Spleen (tissue), 11 donors: ENCODE measurements around the gene NTN1. TPM values are rescaled to one million over a fixed set of nuclear protein-coding genes. Genes with fewer than 3 reads are reported as not detected.

Source experiments
- DNase-seq: peaks from one replicate; pipeline ENCODE4 v3.0.0-alpha.2; 2020
- H3K27ac ChIP-seq, 8 donors: fragments of 200-600 bp; sonication (generic) in 7 of 8; 1 replicate in 4 of 8; 2 replicates in 4 of 8; pipeline versions ENCODE4 v1.5.0 to v1.8.0; 2016 to 2021; ENCODE audit warnings: inconsistent platforms in 4 of 8, mild to moderate bottlenecking in 4 of 8, moderate library complexity in 1 of 8
- H3K27me3 ChIP-seq, 7 donors: fragments of 200-600 bp; sonication (generic) in 6 of 7; replicated peaks in 1 of 7; 1 replicate in 4 of 7; 2 replicates in 3 of 7; pipeline versions ENCODE4 v1.5.0 to v1.8.0; 2016 to 2021; ENCODE audit warnings: inconsistent platforms in 3 of 7, mild to moderate bottlenecking in 1 of 7
- H3K36me3 ChIP-seq, 6 donors: fragments of 200-600 bp; sonication (generic) in 5 of 6; 1 replicate in 4 of 6; 2 replicates in 2 of 6; pipeline versions ENCODE4 v1.5.0 to v1.8.0; 2016 to 2021; ENCODE audit warnings: inconsistent platforms in 2 of 6
- H3K4me1 ChIP-seq, 6 donors: fragments of 200-600 bp; sonication (generic) in 5 of 6; 1 replicate in 3 of 6; 2 replicates in 3 of 6; pipeline versions ENCODE4 v1.5.0 to v1.8.0; 2016 to 2021; ENCODE audit warnings: inconsistent platforms in 3 of 6
- H3K4me3 ChIP-seq, 8 donors: fragments of 200-600 bp; sonication (generic) in 7 of 8; 1 replicate in 4 of 8; 2 replicates in 4 of 8; pipeline versions ENCODE4 v1.5.0 to v1.8.0; 2016 to 2021; ENCODE audit warnings: inconsistent platforms in 4 of 8, mild to moderate bottlenecking in 4 of 8, moderate library complexity in 2 of 8
- H3K9me3 ChIP-seq, 8 donors: fragments of 200-600 bp; sonication (generic) in 7 of 8; 1 replicate in 4 of 8; 2 replicates in 4 of 8; pipeline versions ENCODE4 v1.5.0 to v1.8.0; 2016 to 2021; ENCODE audit warnings: inconsistent platforms in 4 of 8
- POLR2A ChIP-seq, 3 donors: fragments of 450-650 bp; IDR thresholded peaks; one replicate each; pipeline ENCODE4 v1.5.1; 2017; ENCODE audit warnings: antibody characterized with exemption in 3 of 3, mild to moderate bottlenecking in 1 of 3
- POLR2AphosphoS5 ChIP-seq, 3 donors: sonication (generic); formaldehyde crosslinking; IDR thresholded peaks; one replicate each; pipeline ENCODE4 v1.5.1; 2017; ENCODE audit warnings: antibody characterized with exemption in 3 of 3
- WGBS, 5 donors: extraction: QIAGEN DNeasy Blood & Tissue Kit in 3 of 5; methylation state at CpG; one replicate each; pipeline versions ENCODE4 v1.1.5 to v1.1.7; 2013 to 2018; 5-methylcytosine and 5-hydroxymethylcytosine counted together
- intact Hi-C: fragments of 100-400 bp; cut with DNase I; formaldehyde crosslinking; loops from one replicate; pipeline ENCODE4 v1.15.0; 2023; ENCODE audit warnings: low total_unique reads
- polyA plus RNA-seq, 3 donors: library from polyadenylated mRNA; stranded (reverse); fragments of 200-250 nt; gene quantifications; one replicate each; pipeline ENCODE4 v1.2.1, GENCODE V29; 2013
- total RNA-seq, 7 donors: library from RNA; depleted of rRNA in 3 of 7; stranded (reverse); fragments of >200 nt in 3 of 7; fragmentation: NEBNext Ultra II Directional in 4 of 7; extraction: Animal tissue kit (Norgen Biotek cat#: 25700) in 4 of 7; gene quantifications; one replicate each; pipeline versions ENCODE4 v1.1.0 to v1.2.1, GENCODE V29; 2016 to 2021
- TF ChIP-seq, protein P1 (sequence below), 11 experiments: fragments of 200-600 bp in 7 of 11; fragments of 450-650 bp in 4 of 11; sonication (generic) in 4 of 11; IDR thresholded peaks in 8 of 11; conservative IDR thresholded peaks in 3 of 11; 1 replicate in 7 of 11; 2 replicates in 4 of 11; pipeline versions ENCODE4 v1.4.0 to v1.8.0; 2016 to 2021; ENCODE audit warnings: antibody characterized with exemption in 11 of 11, inconsistent platforms in 4 of 11, mild to moderate bottlenecking in 1 of 11
- donor health status: healthy with polysubstance abuse.
- donor health status: DM: no; HTN: no; CAD: no; lungs with moderate emphysema.
- donor health status: DM: no; HTN: no; CAD: no.
- donor health status: Bipolar disorder and iron deficiency.
- donor health status: healthy.
- donor health status: DM: no; HTN: no; CAD: no.
- donor health status: DM: yes; HTN: yes; CAD: no.

NTN1 gene
- total and polyA plus RNA-seq, 10 donors: 0.07 to 0.43 (median 0.23) TPM; not detected in 2

DNA sequence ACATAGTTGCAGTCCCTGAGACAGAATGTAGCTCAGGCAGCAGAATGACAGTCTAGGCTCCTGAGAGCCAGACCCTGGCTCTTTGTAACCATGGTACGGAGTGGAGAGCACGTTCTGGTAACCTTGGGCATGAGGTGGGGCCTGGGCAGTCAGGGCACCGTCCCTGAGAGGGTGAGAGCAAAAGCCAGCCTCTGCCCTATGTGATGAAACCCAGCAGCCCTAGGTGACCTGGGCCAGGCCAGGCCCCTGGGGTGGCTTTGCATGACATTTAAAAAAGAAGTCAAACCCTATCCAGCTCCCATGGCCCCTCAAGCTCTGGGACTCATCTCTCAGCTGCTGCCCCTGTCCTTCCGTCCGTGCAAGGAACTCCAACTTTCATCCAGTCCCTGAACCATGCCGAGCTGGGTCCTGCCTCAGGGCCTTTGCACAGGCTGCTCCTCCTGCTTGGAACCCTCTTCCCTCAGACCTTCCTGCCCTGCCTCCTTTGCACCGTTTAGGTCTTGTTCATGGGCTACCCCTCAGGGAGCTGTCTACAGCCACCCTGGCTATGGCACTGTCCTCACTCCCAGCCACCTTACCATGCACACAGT lies 188.6 kb downstream of the NTN1 start:
- no peak overlapping the region for H3K4me3 ChIP-seq
- peaks cover 0 to 7% (median 3%) of the 10 kb centered on the region in 8 donors for H3K9me3 ChIP-seq
- 79 to 92% (median 81%) methylated on average over 5 to 7 of the region's 7 CpGs for WGBS, 5 donors
- no peaks in the 10 kb centered on the region for H3K36me3 ChIP-seq
- intact Hi-C loops: no loop called here
- TF ChIP-seq POLR2AphosphoS5 (IDR thresholded peaks at IDR 0.05) (no peak), POLR2A (IDR thresholded peaks at IDR 0.05) (no peak)
- TF ChIP-seq, protein P1, sequence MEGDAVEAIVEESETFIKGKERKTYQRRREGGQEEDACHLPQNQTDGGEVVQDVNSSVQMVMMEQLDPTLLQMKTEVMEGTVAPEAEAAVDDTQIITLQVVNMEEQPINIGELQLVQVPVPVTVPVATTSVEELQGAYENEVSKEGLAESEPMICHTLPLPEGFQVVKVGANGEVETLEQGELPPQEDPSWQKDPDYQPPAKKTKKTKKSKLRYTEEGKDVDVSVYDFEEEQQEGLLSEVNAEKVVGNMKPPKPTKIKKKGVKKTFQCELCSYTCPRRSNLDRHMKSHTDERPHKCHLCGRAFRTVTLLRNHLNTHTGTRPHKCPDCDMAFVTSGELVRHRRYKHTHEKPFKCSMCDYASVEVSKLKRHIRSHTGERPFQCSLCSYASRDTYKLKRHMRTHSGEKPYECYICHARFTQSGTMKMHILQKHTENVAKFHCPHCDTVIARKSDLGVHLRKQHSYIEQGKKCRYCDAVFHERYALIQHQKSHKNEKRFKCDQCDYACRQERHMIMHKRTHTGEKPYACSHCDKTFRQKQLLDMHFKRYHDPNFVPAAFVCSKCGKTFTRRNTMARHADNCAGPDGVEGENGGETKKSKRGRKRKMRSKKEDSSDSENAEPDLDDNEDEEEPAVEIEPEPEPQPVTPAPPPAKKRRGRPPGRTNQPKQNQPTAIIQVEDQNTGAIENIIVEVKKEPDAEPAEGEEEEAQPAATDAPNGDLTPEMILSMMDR (IDR thresholded peaks at IDR 0.05 in 8 of 11, conservative IDR thresholded peaks at IDR 0.05 in 3 of 11): no peak
- H3K27ac ChIP-seq: no peak overlapping the region
- H3K27me3 ChIP-seq: peaks cover 0 to 7% (median 0%) of the 10 kb centered on the region in 7 donors
- peak; percentile 46 for DNase-seq
- H3K4me1 ChIP-seq: peaks cover 0 to 6% (median 4%) of the 10 kb centered on the region in 6 donors

DNA sequence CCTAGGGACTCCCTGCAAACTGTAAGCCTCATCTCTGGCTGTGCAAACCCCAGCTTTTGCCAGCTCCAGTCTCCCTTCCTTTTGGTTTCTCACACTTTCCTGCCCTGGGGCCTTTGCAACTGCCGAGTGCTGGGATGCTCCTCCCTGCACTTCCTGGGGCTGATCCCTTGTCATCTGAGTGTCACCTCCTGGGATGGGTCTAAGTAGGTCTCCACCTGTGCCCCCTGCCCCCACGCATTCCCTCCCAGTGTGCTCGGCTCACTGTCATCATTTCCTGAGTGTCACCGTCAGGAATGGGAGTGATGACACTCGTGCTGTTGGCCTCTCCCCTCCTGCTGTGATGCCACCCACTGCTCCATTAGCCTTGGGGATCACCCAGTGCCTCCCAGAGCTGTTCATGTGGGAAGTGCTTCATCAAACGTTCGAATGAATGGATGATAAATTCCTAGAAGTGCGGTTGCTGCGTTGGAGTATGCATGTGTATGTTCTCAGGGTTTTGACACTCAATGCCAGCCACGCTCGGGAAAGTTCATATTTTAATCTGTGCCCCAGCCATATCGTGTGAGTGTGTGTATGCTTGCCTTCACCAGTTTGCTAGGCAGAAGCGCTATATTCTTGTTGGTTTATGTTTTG lies 189.9 kb downstream of the NTN1 start:
- Histone ChIP-seq H3K27ac (no peak overlapping the region), H3K36me3 (no peaks in the 10 kb centered on the region), H3K9me3 (peaks cover 0 to 21% (median 15%) of the 10 kb centered on the region in 8 donors), H3K4me1 (peaks cover 0 to 6% (median 0%) of the 10 kb centered on the region in 6 donors), H3K4me3 (no peak overlapping the region), H3K27me3 (peaks cover 0 to 3% (median 0%) of the 10 kb centered on the region in 7 donors)
- intact Hi-C loops: no loop called here
- peak; percentile 33 for DNase-seq
- WGBS, 5 donors: 62 to 73% (median 68%) methylated on average over 13 of the region's 13 CpGs
- TF ChIP-seq POLR2AphosphoS5 (IDR thresholded peaks at IDR 0.05) (no peak), POLR2A (IDR thresholded peaks at IDR 0.05) (no peak)
- TF ChIP-seq, protein P1 (IDR thresholded peaks at IDR 0.05 in 8 of 11, conservative IDR thresholded peaks at IDR 0.05 in 3 of 11): no peak

DNA sequence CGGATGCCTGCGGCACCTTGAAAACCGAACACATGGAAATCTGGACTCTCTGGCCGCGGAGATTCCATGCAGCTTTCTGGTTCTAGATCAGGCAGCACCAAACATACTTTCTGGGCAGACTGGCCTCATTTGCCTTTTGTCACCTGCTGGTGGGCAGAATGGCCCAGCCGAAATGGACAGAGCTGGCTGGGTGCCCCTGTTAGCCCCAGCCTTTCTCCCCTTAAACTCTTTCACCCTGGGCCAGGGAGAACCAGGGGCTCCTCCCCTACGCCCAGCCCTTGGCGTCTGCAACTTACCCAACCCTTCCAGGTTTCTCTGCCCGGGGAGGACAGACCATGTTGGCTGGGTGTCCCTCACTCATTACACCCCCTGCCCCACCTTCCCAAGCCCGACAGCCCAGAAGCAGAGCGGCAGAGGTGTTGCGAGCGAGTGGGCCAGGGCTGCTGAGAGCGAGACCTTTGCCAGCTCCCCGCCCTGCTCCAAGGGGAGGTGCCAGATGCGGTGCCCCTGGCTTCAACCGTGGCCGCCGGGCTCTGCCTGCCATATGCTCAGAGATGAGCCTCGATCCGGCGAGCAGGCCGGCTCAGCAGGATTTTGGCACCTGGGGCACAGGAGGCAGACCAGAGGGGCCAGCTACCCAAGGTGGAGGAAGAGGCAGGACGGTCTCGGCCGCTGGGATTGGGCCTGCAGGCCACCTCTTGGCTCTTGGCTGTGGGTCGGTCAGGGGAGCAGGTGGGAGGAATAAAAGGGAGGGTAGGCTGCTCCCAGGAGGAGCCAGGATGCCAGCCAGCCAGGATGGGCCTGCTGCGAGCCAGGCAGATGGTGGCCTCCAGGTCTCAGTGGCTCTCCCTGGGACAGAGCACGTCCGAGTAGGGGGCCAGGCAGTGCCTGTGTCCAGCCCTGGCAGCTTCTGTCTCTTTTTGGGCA lies 191.3 kb downstream of the NTN1 start:
- no peak overlapping the region for H3K4me3 ChIP-seq
- WGBS, 5 donors: 90 to 95% (median 92%) methylated on average over 26 to 30 of the region's 30 CpGs
- TF ChIP-seq POLR2A (IDR thresholded peaks at IDR 0.05) (no peak), POLR2AphosphoS5 (IDR thresholded peaks at IDR 0.05) (no peak)
- TF ChIP-seq, protein P1 (IDR thresholded peaks at IDR 0.05 in 8 of 11, conservative IDR thresholded peaks at IDR 0.05 in 3 of 11): no peak
- H3K27me3 ChIP-seq: no peaks in the 10 kb centered on the region
- H3K4me1 ChIP-seq: peaks cover 0 to 4% (median 0%) of the 10 kb centered on the region in 6 donors
- DNase-seq: peak; percentile 53
- no peaks in the 10 kb centered on the region for H3K36me3 ChIP-seq
- H3K27ac ChIP-seq: no peak overlapping the region
- intact Hi-C loops: no loop called here
- H3K9me3 ChIP-seq: peaks cover 0 to 30% (median 21%) of the 10 kb centered on the region in 8 donors
